ENCODE measurements around the gene DYNC2LI1. TPM values are rescaled to one million over a fixed set of nuclear protein-coding genes. Genes with fewer than 3 reads are reported as not detected.

Gene DYNC2LI1
- total and polyA plus RNA-seq, 2 donors (not counting 1 experiment from before 2014, with no cell fraction given), result 3.8 to 11.4 TPM

DNA sequence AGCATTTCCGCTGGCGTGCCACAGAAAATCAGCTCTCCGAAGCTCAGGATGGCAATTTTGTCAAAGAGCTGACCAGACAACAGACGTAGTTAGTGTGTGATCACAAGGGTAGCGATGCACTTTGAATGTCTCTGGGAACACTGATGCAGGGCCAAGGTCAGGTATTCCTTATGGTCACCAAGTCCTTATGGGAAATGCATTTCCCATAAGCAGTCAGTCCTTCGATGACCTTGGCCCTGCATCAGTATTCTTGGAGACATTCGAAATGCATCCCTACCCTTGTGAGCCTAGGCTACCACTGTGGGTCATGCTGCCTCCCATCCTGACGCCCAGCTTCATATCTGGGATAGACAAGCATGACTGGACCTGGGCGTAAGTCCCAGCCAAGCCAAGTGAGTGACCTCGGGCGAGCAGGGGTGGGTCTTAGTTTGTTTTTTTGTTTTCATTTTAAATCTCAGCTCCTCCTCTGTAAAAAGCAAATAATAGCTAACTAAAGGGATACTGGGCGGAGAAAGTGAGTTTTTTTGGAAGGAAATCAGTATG is 51.2 kb downstream of the DYNC2LI1 start:
- 90% methylated on average over 7 of the region's 12 CpGs for WGBS (ENCODE audit: insufficient coverage)
- CTCF ChIA-PET, result no interaction called here
- POLR2A ChIA-PET, result no interaction called here

GRCh38 chr2:43825841-43826240 is 52.0 kb downstream of the DYNC2LI1 start:
- no peak for ATAC-seq (ENCODE audit: low read depth)
- Mint-ChIP-seq H3K27ac (no peak overlapping the region), H3K27me3 (peaks cover 45% of the 10 kb centered on the region), H3K4me1 (no peaks in the 10 kb centered on the region), H3K4me3 (no peak overlapping the region), H3K9me3 (ENCODE audit: insufficient read depth) (no peaks in the 10 kb centered on the region)
- Histone ChIP-seq H3K27ac (ENCODE audit: low read length in 2 of 2) (no peak overlapping the region), H3K9me3 (ENCODE audit: control extremely low read depth in 1 of 3, control insufficient read depth in 2 of 3, insufficient read depth in 1 of 3, low read length in 2 of 3) (no peaks in the 10 kb centered on the region), H3K9ac (ENCODE audit: low read length) (no peak overlapping the region), H2AFZ (ENCODE audit: insufficient read depth, low read depth, low read length, poor library complexity, severe bottlenecking) (no peak overlapping the region), H4K20me1 (ENCODE audit: control insufficient read depth, insufficient read depth, low read length, poor library complexity, severe bottlenecking) (no peaks in the 10 kb centered on the region), H3K4me2 (replicated peaks; ENCODE audit: low read depth, low read length, poor library complexity, severe bottlenecking) (no peak overlapping the region), H3K4me1 (ENCODE audit: control insufficient read depth in 2 of 2, insufficient read depth in 2 of 2, low read length in 2 of 2) (no peaks in the 10 kb centered on the region), H3K27me3 (replicated peaks in 1 of 4; ENCODE audit: control extremely low read depth in 1 of 4, control insufficient read depth in 3 of 4, insufficient read depth in 4 of 4, low read length in 3 of 4) (peaks cover 0 to 22% (median 4%) of the 10 kb centered on the region in 4 experiments), H3K79me2 (ENCODE audit: control insufficient read depth, insufficient read depth, low read length) (no peaks in the 10 kb centered on the region), H3K4me3 (ENCODE audit: control extremely low read depth in 1 of 5, extremely low read depth in 1 of 5, insufficient read depth in 1 of 5, low read depth in 2 of 5, low read length in 4 of 5) (no peak overlapping the region), H3K36me3 (replicated peaks in 1 of 2; ENCODE audit: control extremely low read depth in 1 of 2, control insufficient read depth in 1 of 2, extremely low read depth in 1 of 2, insufficient read depth in 2 of 2, low read length in 1 of 2) (no peaks in the 10 kb centered on the region)
- POLR2A ChIA-PET, result interaction anchor here (0.7 kb wide), 1 partner anchor 19 kb away, joined by 6 read pairs; no protein-coding TSS in a partner anchor
- no CpG with 5 or more reads among the region's 3 CpGs for WGBS (ENCODE audit: insufficient coverage)
- CTCF ChIA-PET, result no interaction called here
- DNase-seq, result no peak
- TF ChIP-seq EZH2 (IDR thresholded peaks at IDR 0.05; ENCODE audit: borderline replicate concordance, insufficient read depth, low read depth, low read length, poor library complexity, severe bottlenecking), result no peak
- TF ChIP-seq, protein P1, sequence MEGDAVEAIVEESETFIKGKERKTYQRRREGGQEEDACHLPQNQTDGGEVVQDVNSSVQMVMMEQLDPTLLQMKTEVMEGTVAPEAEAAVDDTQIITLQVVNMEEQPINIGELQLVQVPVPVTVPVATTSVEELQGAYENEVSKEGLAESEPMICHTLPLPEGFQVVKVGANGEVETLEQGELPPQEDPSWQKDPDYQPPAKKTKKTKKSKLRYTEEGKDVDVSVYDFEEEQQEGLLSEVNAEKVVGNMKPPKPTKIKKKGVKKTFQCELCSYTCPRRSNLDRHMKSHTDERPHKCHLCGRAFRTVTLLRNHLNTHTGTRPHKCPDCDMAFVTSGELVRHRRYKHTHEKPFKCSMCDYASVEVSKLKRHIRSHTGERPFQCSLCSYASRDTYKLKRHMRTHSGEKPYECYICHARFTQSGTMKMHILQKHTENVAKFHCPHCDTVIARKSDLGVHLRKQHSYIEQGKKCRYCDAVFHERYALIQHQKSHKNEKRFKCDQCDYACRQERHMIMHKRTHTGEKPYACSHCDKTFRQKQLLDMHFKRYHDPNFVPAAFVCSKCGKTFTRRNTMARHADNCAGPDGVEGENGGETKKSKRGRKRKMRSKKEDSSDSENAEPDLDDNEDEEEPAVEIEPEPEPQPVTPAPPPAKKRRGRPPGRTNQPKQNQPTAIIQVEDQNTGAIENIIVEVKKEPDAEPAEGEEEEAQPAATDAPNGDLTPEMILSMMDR (IDR thresholded peaks at IDR 0.05), result no peak
- intact Hi-C loops (cut with micrococcal nuclease), result no loop called here

More for the DNA sequence above, 51.2 kb downstream of the DYNC2LI1 start:
- no peak overlapping the region for H3K27ac ChIP-seq (ENCODE audit: low read length in 2 of 2)
- peaks cover 0 to 15% (median 4%) of the 10 kb centered on the region in 4 experiments for H3K27me3 ChIP-seq (replicated peaks in 1 of 4; ENCODE audit: control extremely low read depth in 1 of 4, control insufficient read depth in 3 of 4, insufficient read depth in 4 of 4, low read length in 3 of 4)
- Mint-ChIP-seq H3K27me3 (peaks cover 43% of the 10 kb centered on the region), H3K9me3 (ENCODE audit: insufficient read depth) (no peaks in the 10 kb centered on the region), H3K4me3 (no peak overlapping the region), H3K27ac (no peak overlapping the region), H3K4me1 (no peaks in the 10 kb centered on the region)
- intact Hi-C loops (cut with micrococcal nuclease), result no loop called here
- no peak overlapping the region for H2AFZ ChIP-seq (ENCODE audit: insufficient read depth, low read depth, low read length, poor library complexity, severe bottlenecking)
- no peaks in the 10 kb centered on the region for H4K20me1 ChIP-seq (ENCODE audit: control insufficient read depth, insufficient read depth, low read length, poor library complexity, severe bottlenecking)
- no peaks in the 10 kb centered on the region for H3K9me3 ChIP-seq (ENCODE audit: control extremely low read depth in 1 of 3, control insufficient read depth in 2 of 3, insufficient read depth in 1 of 3, low read length in 2 of 3)
- no peak overlapping the region for H3K4me2 ChIP-seq (replicated peaks; ENCODE audit: low read depth, low read length, poor library complexity, severe bottlenecking)
- no peaks in the 10 kb centered on the region for H3K36me3 ChIP-seq (replicated peaks in 1 of 2; ENCODE audit: control extremely low read depth in 1 of 2, control insufficient read depth in 1 of 2, extremely low read depth in 1 of 2, insufficient read depth in 2 of 2, low read length in 1 of 2)
- H3K4me1 ChIP-seq (ENCODE audit: control insufficient read depth in 2 of 2, insufficient read depth in 2 of 2, low read length in 2 of 2), result no peaks in the 10 kb centered on the region
- no peak for TF ChIP-seq EZH2 (IDR thresholded peaks at IDR 0.05; ENCODE audit: borderline replicate concordance, insufficient read depth, low read depth, low read length, poor library complexity, severe bottlenecking)
- TF ChIP-seq, protein P1 (IDR thresholded peaks at IDR 0.05), result no peak
- DNase-seq (no peak), ATAC-seq (ENCODE audit: low read depth) (no peak)
- H3K9ac ChIP-seq (ENCODE audit: low read length), result no peak overlapping the region
- no peak overlapping the region for H3K4me3 ChIP-seq (ENCODE audit: control extremely low read depth in 1 of 5, extremely low read depth in 1 of 5, insufficient read depth in 1 of 5, low read depth in 2 of 5, low read length in 4 of 5)
- no peaks in the 10 kb centered on the region for H3K79me2 ChIP-seq (ENCODE audit: control insufficient read depth, insufficient read depth, low read length)

Data from B cell (primary cell).